KMS-11 (cell line): ENCODE results near the gene CEP128.

Experiments used
- H2AFZ ChIP-seq: fragments of 200-600 bp; sonication (generic); 2 replicates; pipeline ENCODE4 v1.6.1; 2016; ENCODE audit warnings: antibody characterized with exemption, mixed run types, low read depth
- H3K27ac ChIP-seq: fragments of 200-600 bp; sonication (generic); 2 replicates; pipeline ENCODE4 v1.6.1; 2016; ENCODE audit warnings: mild to moderate bottlenecking, mixed run types
- H3K27me3 ChIP-seq: fragments of 200-600 bp; sonication (generic); 2 replicates; pipeline ENCODE4 v1.6.1; 2017; ENCODE audit warnings: mild to moderate bottlenecking, low read depth, mixed run types, moderate library complexity; ENCODE audit not compliant: insufficient read depth
- H3K36me3 ChIP-seq: fragments of 200-600 bp; sonication (generic); 2 replicates; pipeline ENCODE4 v1.6.1; 2017; ENCODE audit warnings: mild to moderate bottlenecking, mixed run types; ENCODE audit not compliant: insufficient read depth
- H3K4me1 ChIP-seq: fragments of 200-600 bp; sonication (generic); 2 replicates; pipeline ENCODE4 v1.6.1; 2016; ENCODE audit warnings: mild to moderate bottlenecking, low read depth, mixed run types; ENCODE audit not compliant: poor library complexity, severe bottlenecking
- H3K4me2 ChIP-seq: fragments of 200-600 bp; sonication (generic); 2 replicates; pipeline ENCODE4 v1.7.0; 2016; ENCODE audit warnings: mild to moderate bottlenecking, mixed run types
- H3K4me3 ChIP-seq: fragments of 200-600 bp; sonication (generic); IDR thresholded peaks from 2 replicates; pipeline ENCODE4 v1.6.1; 2017; ENCODE audit warnings: low read depth, low read length, mixed read lengths; ENCODE audit not compliant: insufficient read depth
- H3K79me2 ChIP-seq: fragments of 200-600 bp; sonication (generic); 2 replicates; pipeline ENCODE4 v1.6.1; 2016; ENCODE audit warnings: low read depth, mixed run types; ENCODE audit not compliant: insufficient read depth
- H3K9ac ChIP-seq: fragments of 200-600 bp; sonication (generic); 2 replicates; pipeline ENCODE4 v1.6.1; 2016; ENCODE audit warnings: mild to moderate bottlenecking, mixed run types
- H4K20me1 ChIP-seq: fragments of 200-600 bp; sonication (generic); 2 replicates; pipeline ENCODE4 v1.6.1; 2016; ENCODE audit warnings: mild to moderate bottlenecking, mixed run types; ENCODE audit not compliant: insufficient read depth
- CTCF ChIP-seq: fragments of 200-600 bp; sonication (generic); conservative IDR thresholded peaks from 2 replicates; pipeline ENCODE4 v1.6.1; 2017; ENCODE audit warnings: low read depth, mild to moderate bottlenecking, antibody characterized with exemption, low read length, moderate library complexity, mixed read lengths

CEP128 gene

GRCh38 chr14:80576401-80576800 lies 365.1 kb downstream of the CEP128 start:
- Histone ChIP-seq H3K36me3 (no peaks in the 10 kb centered on the region), H3K27me3 (no peaks in the 10 kb centered on the region), H3K9ac (no peak overlapping the region), H3K4me1 (no peaks in the 10 kb centered on the region), H3K79me2 (no peaks in the 10 kb centered on the region), H2AFZ (no peak overlapping the region), H4K20me1 (no peaks in the 10 kb centered on the region), H3K4me3 (no peak overlapping the region), H3K4me2 (no peak overlapping the region), H3K27ac (no peak overlapping the region)
- TF ChIP-seq CTCF: no peak

- no peaks in the 10 kb centered on the region for H3K36me3 ChIP-seq
- no peak for TF ChIP-seq CTCF
- H3K27me3 ChIP-seq: no peaks in the 10 kb centered on the region
- no peak overlapping the region for H3K4me3 ChIP-seq
- no peaks in the 10 kb centered on the region for H3K4me1 ChIP-seq
- H3K27ac ChIP-seq: no peak overlapping the region
- H2AFZ ChIP-seq: no peak overlapping the region
- no peak overlapping the region for H3K4me2 ChIP-seq
- no peaks in the 10 kb centered on the region for H4K20me1 ChIP-seq
- no peak overlapping the region for H3K9ac ChIP-seq
- H3K79me2 ChIP-seq: no peaks in the 10 kb centered on the region
These were observed 365.8 kb downstream of the CEP128 start for GRCh38 chr14:80575763-80576162.

- H4K20me1 ChIP-seq: no peaks in the 10 kb centered on the region
- H3K4me1 ChIP-seq: no peaks in the 10 kb centered on the region
- no peak overlapping the region for H3K27ac ChIP-seq
- no peak overlapping the region for H3K4me3 ChIP-seq
- no peak overlapping the region for H2AFZ ChIP-seq
- H3K27me3 ChIP-seq: no peaks in the 10 kb centered on the region
- no peak overlapping the region for H3K9ac ChIP-seq
- H3K4me2 ChIP-seq: no peak overlapping the region
- H3K36me3 ChIP-seq: no peaks in the 10 kb centered on the region
- TF ChIP-seq CTCF: no peak
- H3K79me2 ChIP-seq: no peaks in the 10 kb centered on the region
These were observed 368.9 kb downstream of the CEP128 start for GRCh38 chr14:80572666-80573065.

GRCh38 chr14:80570930-80571298 lies 370.6 kb downstream of the CEP128 start:
- Histone ChIP-seq H3K4me2 (no peak overlapping the region), H3K4me1 (no peaks in the 10 kb centered on the region), H3K4me3 (no peak overlapping the region)

More at GRCh38 chr14:80570930-80571298, 370.6 kb downstream of the CEP128 start:
- Histone ChIP-seq H3K79me2 (no peaks in the 10 kb centered on the region), H3K36me3 (no peaks in the 10 kb centered on the region), H3K27me3 (no peaks in the 10 kb centered on the region), H4K20me1 (no peaks in the 10 kb centered on the region), H3K27ac (no peak overlapping the region), H2AFZ (no peak overlapping the region), H3K9ac (no peak overlapping the region)
- TF ChIP-seq CTCF: no peak
